Eye (tissue), 1 donor: ENCODE results near the gene PIP4K2A.

ENCODE experiments used
- DNase-seq: peaks from one replicate; pipeline ENCODE4 v3.0.0-alpha.2; 2015

Gene PIP4K2A

GRCh38 chr10:22589851-22590514 is 124.4 kb downstream of the PIP4K2A start:
- DNase-seq: peak; percentile 61

- no peak for DNase-seq
Measured at GRCh38 chr10:22588462-22588861, 125.9 kb downstream of the PIP4K2A start.

- no peak for DNase-seq
Measured at GRCh38 chr10:22583683-22584082, 130.7 kb downstream of the PIP4K2A start.

DNA sequence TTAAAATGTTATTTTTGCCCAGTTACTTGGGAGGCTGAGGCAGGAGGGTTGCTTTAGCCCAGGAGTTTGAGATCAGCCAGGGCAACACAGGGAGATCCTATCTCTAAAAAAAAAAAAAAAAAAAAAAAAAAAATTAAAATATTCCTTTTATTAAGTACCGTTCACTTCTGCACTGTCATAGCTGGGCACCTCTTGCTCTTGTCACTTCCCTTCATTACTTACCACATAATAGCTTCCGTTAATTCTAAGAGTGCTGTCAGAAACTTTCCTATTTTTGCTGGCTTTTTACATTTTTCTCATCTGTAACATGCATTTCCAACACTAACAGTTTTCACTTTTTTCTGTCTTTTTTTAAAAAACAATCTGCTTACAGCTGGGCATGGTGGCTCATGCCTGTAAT is 132.9 kb downstream of the PIP4K2A start:
- no peak for DNase-seq

DNA sequence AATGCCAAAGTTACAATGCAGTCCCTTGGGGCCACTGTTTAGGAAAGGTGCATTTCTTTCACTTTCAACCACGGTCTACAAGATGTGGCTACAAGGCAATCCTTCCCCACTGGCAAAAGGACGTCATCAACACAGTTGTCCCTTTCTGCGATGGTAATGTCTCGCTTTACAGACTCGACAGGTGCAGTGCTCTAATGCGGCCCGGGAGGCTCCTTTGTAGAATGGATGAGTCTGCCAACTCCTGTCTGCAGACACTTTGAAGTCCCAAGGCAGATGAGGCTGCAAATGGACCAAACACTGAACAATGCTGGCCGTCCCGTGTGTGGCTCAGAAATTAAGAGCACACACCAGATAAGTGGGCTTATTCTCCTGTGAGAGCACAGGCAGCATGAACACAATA is 133.7 kb downstream of the PIP4K2A start:
- no peak for DNase-seq

GRCh38 chr10:22579826-22580225 is 134.6 kb downstream of the PIP4K2A start:
- DNase-seq: no peak

DNA sequence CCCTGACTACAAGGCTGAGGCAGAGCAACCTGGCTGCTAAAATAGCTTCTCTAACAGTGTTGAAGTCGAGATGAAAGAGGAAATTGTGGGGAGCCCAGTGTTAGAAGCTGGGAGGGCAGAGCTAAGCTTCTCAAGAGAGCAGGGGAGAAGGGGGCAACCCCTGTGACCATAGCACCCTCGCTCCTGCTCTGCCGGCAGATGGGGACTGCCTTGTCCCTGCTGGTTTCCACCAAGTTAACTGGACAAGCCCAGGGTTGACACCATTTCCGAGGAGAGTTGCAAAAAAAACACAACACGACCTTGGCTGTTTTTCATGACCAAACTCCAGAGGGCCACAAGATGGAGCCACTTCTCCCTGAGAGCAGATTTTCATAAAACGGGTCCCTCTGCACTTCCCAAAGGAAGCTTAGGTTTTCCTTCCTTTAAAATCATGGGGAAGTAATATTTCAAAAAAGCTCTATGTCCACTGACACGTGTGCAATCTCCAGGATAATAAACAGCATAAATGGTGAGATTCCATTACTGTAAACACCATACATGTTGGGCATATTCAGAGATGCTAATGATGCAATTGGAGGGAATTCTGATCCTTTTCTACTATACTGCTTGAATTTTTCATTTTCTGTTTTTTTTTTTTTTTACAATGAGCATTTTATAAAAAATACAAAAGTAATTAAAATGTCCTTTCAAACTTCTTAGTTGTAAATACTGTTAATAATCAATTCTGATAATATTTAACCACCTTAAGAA is 140.4 kb downstream of the PIP4K2A start:
- DNase-seq: no peak

DNA sequence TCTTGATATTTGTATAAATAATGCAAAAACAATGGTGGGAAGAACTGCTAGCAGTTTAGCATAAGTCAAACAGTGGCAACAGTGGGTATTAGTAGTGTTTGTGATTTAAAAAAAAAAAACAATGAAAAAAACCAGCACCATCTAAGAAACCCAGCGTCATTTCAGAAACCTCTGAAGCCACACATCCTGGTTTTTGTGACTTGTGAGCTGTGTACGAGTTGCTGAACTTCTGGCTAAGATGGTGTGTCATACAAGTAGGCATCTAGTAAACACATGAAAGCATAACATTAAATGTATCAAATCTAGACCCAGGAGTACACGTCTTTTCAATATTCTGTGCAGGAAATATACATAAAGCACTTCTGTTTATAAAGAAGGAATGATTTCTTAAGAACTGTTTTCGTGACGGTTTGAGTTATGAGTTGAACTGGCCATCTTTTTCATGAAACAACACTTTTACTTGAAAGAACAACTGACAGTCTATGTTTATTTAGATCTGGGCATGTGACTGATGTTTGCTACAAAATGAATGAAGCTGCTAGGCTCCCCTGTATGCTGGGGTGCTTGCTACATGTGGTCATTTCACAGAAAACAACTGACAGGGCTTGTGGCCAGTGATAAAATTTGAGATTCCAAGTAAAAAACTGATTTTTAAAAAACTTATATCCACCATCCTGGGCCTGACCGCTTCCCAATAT is 143.5 kb downstream of the PIP4K2A start:
- no peak for DNase-seq

DNA sequence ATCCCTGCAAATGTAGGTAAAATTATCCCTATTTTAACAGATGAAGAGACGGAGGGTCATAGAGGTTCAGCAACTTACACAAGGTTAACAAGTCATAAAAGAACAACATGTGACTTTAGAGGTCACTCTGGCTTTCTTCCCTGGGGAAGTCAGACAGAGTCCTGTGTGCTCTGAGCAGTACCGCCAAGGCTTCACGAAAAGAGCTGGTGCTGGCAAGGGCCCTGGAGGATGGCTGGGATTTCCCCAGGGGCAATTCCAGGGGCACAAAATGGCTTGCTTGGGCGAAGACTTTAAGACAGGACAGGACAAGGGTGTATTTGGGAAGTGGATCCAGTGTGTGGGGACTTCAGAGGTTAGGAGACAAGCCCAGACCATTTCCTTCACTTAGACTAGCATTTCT is 144.1 kb downstream of the PIP4K2A start:
- DNase-seq: no peak

- DNase-seq: no peak
Measured at GRCh38 chr10:22568928-22569327, 145.4 kb downstream of the PIP4K2A start.

- no peak for DNase-seq
Measured at GRCh38 chr10:22564060-22564459, 150.3 kb downstream of the PIP4K2A start.

DNA sequence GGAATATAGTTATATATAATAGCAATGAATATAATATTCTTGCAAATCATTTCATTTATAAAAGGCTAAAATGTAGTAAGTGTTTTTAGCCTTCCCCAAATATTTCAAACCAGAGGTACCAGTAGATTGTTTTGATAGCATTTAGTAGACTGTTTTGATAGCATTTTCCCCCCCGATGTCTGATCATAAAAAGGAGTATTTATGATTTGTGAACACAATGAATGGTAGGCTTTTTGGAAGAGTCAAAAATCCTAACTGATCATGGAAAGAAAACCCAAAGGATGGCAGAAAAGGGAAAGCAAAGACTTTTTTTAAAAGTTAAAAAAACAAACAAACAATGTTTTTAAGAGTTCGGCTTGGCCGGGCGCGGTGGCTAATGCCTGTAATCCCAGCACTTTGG is 152.5 kb downstream of the PIP4K2A start:
- DNase-seq: no peak

DNA sequence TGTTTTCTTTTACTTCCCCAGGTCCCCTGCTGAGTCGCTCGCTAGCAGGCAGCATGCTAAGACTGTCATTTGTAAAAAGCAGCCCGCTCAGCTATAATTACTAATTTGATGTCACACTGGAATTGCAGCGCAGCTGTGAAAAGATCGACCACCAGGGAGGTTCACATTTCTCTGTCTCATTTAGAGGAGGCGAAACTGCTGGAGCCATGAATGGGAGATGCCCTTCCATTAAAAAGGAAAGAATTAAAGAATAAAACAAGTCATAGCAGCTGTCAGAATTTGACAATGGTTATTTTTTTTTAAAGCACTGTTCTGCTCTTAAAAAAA is 153.5 kb downstream of the PIP4K2A start:
- DNase-seq: peak; percentile 92

GRCh38 chr10:22560096-22560912 is 154.1 kb downstream of the PIP4K2A start:
- DNase-seq: peak; percentile 49

GRCh38 chr10:22557321-22557720 is 157.1 kb downstream of the PIP4K2A start:
- no peak for DNase-seq

DNA sequence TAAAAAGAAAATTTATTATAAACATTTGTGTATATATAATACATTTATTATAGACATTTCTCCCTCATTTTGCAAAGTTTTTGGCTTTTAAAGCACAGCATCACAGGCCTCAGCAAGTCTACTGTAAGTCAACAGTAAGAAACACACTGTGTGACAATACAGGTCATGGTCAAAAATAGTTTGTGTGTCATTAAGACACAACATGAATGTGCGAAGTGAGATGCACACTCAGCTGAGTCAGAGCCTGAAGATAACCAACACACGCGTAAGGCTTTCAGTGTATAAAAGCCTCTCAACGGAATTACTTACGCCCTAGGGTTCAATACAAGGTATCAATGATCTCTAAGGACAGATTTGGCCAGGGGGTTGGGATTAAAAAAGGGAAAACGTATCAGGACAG is 157.6 kb downstream of the PIP4K2A start:
- DNase-seq: no peak

DNA sequence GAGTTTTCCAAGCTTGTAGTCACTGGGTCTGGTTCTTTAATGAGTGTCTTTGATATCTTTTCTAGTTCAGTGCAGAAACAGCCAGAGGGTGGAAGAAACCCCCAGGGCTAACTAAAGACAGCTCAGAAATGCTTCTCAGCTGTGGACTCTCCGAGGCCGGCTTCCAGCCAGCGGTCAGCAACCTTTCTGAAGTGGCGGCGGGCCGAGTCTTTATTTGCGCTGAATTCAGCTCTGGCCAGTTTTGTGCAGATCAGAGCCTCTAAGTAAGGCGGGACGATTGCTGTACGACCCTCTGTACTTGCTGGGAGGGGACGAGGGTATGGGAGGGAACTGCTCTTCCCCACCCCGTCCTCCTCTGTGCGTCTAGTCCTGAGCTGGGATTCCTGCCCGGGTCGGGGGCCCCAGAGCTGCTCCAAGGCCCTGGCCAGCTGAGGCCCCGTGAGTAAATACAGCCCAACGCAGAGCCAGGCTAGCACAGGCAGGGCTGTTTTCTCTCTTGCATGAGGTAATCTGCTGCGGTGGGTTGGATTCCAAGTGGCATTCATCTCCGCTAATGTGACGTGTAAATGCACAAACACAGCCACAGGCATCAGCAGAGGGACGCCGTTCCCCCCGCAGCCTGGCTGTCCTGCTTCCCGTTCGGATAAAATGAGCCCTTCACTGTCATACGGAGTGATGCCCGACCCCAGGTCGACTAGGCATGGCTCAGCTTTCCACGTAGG is 159.8 kb downstream of the PIP4K2A start:
- peak; percentile 91 for DNase-seq

DNA sequence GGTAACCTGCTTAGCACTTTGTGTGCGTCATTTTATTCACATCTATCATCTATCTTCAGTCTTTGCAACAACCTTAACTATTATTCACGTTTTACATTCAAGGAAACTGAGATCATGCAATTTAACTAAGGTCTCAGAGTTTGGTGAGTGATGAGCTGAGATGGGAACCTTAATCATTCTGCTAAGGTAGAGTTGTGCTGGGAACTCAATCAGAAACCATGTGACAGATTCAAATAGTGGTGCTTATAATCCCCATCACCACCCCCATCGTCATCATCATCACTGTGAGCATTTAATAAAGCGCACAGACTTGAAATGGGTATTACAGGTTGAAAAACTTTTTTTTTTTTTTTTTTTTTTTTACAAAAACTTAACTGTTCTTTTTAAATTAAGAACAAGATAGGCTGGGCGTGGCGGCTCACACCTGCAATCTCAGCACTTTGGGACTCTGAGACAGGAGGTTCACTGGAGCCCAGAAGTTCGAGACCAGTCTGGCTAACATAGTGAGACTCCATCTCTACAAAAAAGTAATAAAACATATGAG is 160.9 kb downstream of the PIP4K2A start:
- DNase-seq: no peak

DNA sequence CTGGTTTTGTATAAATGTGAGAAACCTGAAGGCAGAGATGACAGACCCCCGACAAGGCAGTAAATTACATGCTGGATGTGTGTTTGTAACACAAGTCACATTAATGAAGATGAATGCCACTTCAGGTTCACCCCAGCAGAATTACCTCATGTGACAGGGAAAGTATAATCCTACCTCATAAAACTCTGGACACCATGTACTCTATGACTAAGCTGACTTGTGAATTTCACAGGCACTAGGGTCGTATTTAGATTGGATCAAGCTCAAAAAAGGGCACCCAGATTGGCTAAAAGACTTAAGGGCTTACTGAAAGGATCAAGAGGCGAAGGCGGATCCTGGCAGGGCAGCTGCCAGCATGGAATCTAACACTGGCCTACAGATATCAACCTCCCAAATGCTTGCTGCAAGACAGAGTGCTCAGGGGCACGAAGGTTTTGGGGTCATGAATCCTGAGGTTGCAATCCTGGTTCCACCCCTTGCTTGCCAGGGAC is 161.4 kb downstream of the PIP4K2A start:
- DNase-seq: no peak

- no peak for DNase-seq
Measured at GRCh38 chr10:22551681-22552365, 162.6 kb downstream of the PIP4K2A start.

DNA sequence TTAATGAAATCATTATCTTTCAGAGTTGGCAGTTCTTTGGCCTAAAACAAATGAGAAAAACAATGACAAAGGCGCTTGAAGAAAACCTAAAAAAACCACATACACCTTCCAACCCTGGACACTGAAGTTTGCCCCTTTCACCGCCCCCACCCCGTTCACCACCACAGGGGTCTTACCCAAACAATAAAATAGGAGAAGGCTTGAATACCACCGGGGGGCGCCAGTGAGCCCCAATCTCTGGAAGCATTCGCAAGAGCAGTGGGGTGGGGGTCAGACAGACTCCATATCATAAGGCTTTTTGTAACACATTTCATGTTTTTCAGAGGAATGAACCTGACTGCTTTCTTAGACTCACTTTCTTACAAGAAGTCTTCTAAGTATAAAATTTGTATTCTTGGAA is 163.6 kb downstream of the PIP4K2A start:
- peak; percentile 50 for DNase-seq
